ENCODE measurements around the gene CLCA4.

CLCA4 gene

GRCh38 chr1:86619313-86619712 is 72.4 kb downstream of the CLCA4 start:
- no peak for DNase-seq

GRCh38 chr1:86621286-86621685 is 74.4 kb downstream of the CLCA4 start:
- no peak for DNase-seq

Data from NCI-H1694 (cell line).